Measurements from ENCODE around the gene SLC66A1. TPM values are rescaled to one million over a fixed set of nuclear protein-coding genes. Genes with fewer than 3 reads are reported as not detected.

SLC66A1 gene
- total and polyA plus RNA-seq, 9 of the 15 experiments (the other 6 are each of a cell fraction or from before 2014, with no cell fraction given) = 1.2 to 40.8 (median 18.6) TPM

GRCh38 chr1:19342062-19342750 lies 30.1 kb downstream of the SLC66A1 start:
- peak; percentile 44 for FAIRE-seq
- H3K4me1 ChIP-seq (replicated peaks in 1 of 2; ENCODE audit: control insufficient read depth in 2 of 2, insufficient read depth in 2 of 2, low read length in 2 of 2) = peaks cover 4 to 52% of the 10 kb centered on the region in 2 experiments; a peak in 4 of 5 replicates
- no peak overlapping the region for H3K4me2 ChIP-seq (ENCODE audit: insufficient read depth, low read length)
- H3K4me3 ChIP-seq = no peak overlapping the region
- ChIA-PET CTCF (ENCODE audit: low intra/inter-chr PET ratio) (interaction anchor here (2.1 to 2.5 kb wide), 2 partner anchors 240 to 309 kb away, joined by 5 to 10 read pairs; no protein-coding TSS in a partner anchor), POLR2A (interaction anchor here (0.6 to 0.9 kb wide), 4 partner anchors 20 to 865 kb away, joined by 3 to 4 read pairs (median 4); no protein-coding TSS in a partner anchor)
- intact Hi-C loops (cut with micrococcal nuclease) (loop anchor here (5.0 kb wide), 1 partner anchor 240 kb away; no protein-coding TSS in a partner anchor), in situ Hi-C loops (cut with MboI) (loop anchor here (5.0 kb wide), 1 partner anchor 310 kb away; no protein-coding TSS in a partner anchor)
- no peaks in the 10 kb centered on the region for H3K79me2 ChIP-seq (ENCODE audit: control insufficient read depth, insufficient read depth, low read length)
- H3K27me3 ChIP-seq (ENCODE audit: control insufficient read depth in 2 of 2, insufficient read depth in 2 of 2, low read length in 2 of 2) = no peaks in the 10 kb centered on the region
- H3K36me3 ChIP-seq (ENCODE audit: control insufficient read depth, insufficient read depth, low read length) = peaks cover 49% of the 10 kb centered on the region; the same call in 2 of the 3 replicates
- no peak for ATAC-seq
- H3K9ac ChIP-seq (ENCODE audit: insufficient read depth in 1 of 2, low read depth in 2 of 2, low read length in 2 of 2) = peak overlapping the region in 1 of 2 experiments; percentile 72; a peak in 2 of 4 replicates
- no peak overlapping the region for H3K27ac ChIP-seq (ENCODE audit: extremely low read depth, low read depth, low read length)
- DNase-seq (ENCODE audit: extremely low read depth in 1 of 4, low spot score in 3 of 4) = no peak
- TF ChIP-seq RBM22 (IDR thresholded peaks at IDR 0.05; ENCODE audit: low read depth, low read length, poor library complexity, severe bottlenecking) = peak; percentile 60
- no peak for TF ChIP-seq POLR3G (IDR thresholded peaks at IDR 0.05; ENCODE audit: extremely low read depth, insufficient read length, insufficient replicate concordance)
- no peak for TF ChIP-seq GATAD2A (IDR thresholded peaks at IDR 0.05)
- TF ChIP-seq WHSC1 (IDR thresholded peaks at IDR 0.05; ENCODE audit: low read length) = no peak
- TF ChIP-seq ATF7 (IDR thresholded peaks at IDR 0.05) = no peak
- no peak for TF ChIP-seq ZNF398 (CRISPR knock-in tag; IDR thresholded peaks at IDR 0.05)
- no peak for TF ChIP-seq PHB (CRISPR knock-in tag; IDR thresholded peaks at IDR 0.05)
- 79% methylated on average over 27 of the region's 27 CpGs for whole genome bisulfite sequencing (ENCODE audit: insufficient coverage, low coverage, missing lambda C conversion rate)
- H4K20me1 ChIP-seq (replicated peaks; ENCODE audit: control insufficient read depth, insufficient read depth, low read length) = peaks cover 14% of the 10 kb centered on the region; the same call in 1 of the 2 replicates
- H3K9me3 ChIP-seq (replicated peaks; ENCODE audit: control insufficient read depth, insufficient read depth, low read depth, low read length) = no peaks in the 10 kb centered on the region
- BruUV-seq (replicated peaks) = no TSS peak
- peaks cover 11% of the 10 kb centered on the region for H3K9me1 ChIP-seq (ENCODE audit: control insufficient read depth, insufficient read depth, low read length)
- H2AFZ ChIP-seq (ENCODE audit: low read depth, low read length) = no peak overlapping the region

Measured in K562 (cell line).